ENCODE results near the gene CD300LB. TPM values are rescaled to one million over a fixed set of nuclear protein-coding genes. Genes with fewer than 3 reads are reported as not detected.

Gene CD300LB
- polyA plus RNA-seq, 1 experiment: not detected

- ChIA-PET POLR2A (no interaction called here), CTCF (no interaction called here)
- no peak for TF ChIP-seq CTCF (IDR thresholded peaks at IDR 0.05; ENCODE audit: low read depth, low read length)
- Histone ChIP-seq H3K27me3 (ENCODE audit: control insufficient read depth, insufficient read depth, low read length) (no peaks in the 10 kb centered on the region), H3K27ac (ENCODE audit: low read depth, low read length) (no peak within 1 kb of the TSS), H3K4me3 (ENCODE audit: low read depth, low read length) (no peak within 1 kb of the TSS), H3K9me3 (ENCODE audit: control insufficient read depth, insufficient read depth, low read length) (peaks cover 3% of the 10 kb centered on the region; the same call in 1 of the 2 replicates)
- DNase-seq (ENCODE audit: low read depth, low spot score): no peak
Observed at GRCh38 chr17:74545843-74546230, 14.6 kb upstream of the CD300LB start, which contains the start of gene CD300C. Gene CD300C, minus strand, starts transcription at chr17:74546115. Its CDS starts 333 bp downstream, at chr17:74545782.

DNA sequence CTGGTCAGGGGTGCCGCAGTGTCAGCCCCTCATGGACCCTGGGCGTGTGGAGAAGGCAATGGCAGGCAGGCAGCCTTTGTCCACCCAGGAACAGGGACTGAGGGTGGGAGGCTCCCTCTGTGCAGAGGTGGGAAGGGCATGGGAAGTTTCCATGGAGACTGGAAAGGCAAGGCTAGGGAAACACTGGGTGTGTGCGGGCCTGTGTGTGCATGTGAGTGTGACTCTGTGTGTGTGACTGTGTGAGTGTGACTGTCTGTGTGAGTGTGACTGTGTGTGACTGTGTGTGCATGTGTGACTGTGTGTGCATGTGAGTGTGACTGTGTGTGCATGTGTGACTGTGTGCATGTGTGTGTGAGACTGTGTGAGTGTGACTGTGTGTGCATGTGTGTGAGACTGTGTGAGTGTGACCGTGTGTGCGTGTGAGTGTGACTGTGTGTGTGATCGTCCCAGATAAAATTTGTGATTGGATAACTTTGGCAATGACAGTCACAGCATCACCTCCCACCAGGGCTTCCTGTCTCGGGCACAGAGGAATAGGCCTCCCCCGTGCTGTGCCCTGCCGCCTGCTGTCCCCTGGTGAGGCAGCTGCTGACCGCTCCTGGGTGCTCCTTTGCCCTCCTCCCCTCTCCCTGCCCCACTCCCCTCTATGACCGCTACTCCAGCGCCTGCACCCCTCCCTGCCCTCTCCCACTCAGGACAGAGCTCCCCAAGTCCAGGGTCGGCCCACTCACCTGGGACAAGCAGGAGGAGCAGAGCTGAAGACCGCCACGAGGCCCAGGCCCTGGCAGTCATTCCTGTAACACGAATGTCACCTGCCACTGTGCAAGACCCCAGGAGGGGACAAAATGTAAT, 13.9 kb upstream of the CD300LB start:
- Histone ChIP-seq H3K27me3 (ENCODE audit: control insufficient read depth, insufficient read depth, low read length) (no peaks in the 10 kb centered on the region), H3K9me3 (ENCODE audit: control insufficient read depth, insufficient read depth, low read length) (no peaks in the 10 kb centered on the region; the same call in 1 of the 2 replicates), H3K4me3 (ENCODE audit: low read depth, low read length) (no peak overlapping the region), H3K27ac (ENCODE audit: low read depth, low read length) (no peak overlapping the region)
- DNase-seq (ENCODE audit: low read depth, low spot score): no peak
- POLR2A ChIA-PET: no interaction called here
- CTCF ChIA-PET: no interaction called here
- no peak for TF ChIP-seq CTCF (IDR thresholded peaks at IDR 0.05; ENCODE audit: low read depth, low read length)

- ChIA-PET CTCF (interaction anchor here (0.6 kb wide), 1 partner anchor 42 kb away, joined by 3 read pairs; no protein-coding TSS in a partner anchor), POLR2A (no interaction called here)
- H3K27me3 ChIP-seq (ENCODE audit: control insufficient read depth, insufficient read depth, low read length): no peaks in the 10 kb centered on the region
- H3K9me3 ChIP-seq (ENCODE audit: control insufficient read depth, insufficient read depth, low read length): no peaks in the 10 kb centered on the region; the same call in 1 of the 2 replicates
- H3K27ac ChIP-seq (ENCODE audit: low read depth, low read length): no peak overlapping the region
- no peak for DNase-seq (ENCODE audit: low read depth, low spot score)
- H3K4me3 ChIP-seq (ENCODE audit: low read depth, low read length): no peak overlapping the region
- TF ChIP-seq CTCF (IDR thresholded peaks at IDR 0.05; ENCODE audit: low read depth, low read length): no peak
Observed at GRCh38 chr17:74543891-74544760, 12.9 kb upstream of the CD300LB start.

DNA sequence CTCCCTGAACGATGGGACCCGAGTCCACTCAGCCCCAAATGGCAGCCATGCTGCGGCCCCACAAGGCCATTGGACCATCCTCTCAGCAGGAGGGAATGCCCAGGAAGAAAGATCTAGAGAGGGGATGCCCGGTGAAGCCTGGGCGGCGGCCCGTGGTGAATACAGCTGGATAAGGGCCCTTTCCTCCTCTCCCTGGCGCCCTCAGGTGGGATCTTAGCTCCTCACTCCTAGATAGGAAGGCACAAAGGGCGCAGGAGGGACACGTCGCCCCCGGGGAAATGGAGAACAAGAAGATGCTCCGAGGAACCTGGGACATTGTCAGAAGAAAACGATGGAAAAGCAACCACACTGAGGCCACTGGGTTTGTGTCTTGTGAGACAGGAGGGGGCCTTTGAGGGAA, 12.1 kb upstream of the CD300LB start:
- no peaks in the 10 kb centered on the region; the same call in 1 of the 2 replicates for H3K9me3 ChIP-seq (ENCODE audit: control insufficient read depth, insufficient read depth, low read length)
- DNase-seq (ENCODE audit: low read depth, low spot score): no peak
- H3K4me3 ChIP-seq (ENCODE audit: low read depth, low read length): no peak overlapping the region
- H3K27ac ChIP-seq (ENCODE audit: low read depth, low read length): no peak overlapping the region
- CTCF ChIA-PET: interaction anchor here (0.6 kb wide), 1 partner anchor 42 kb away, joined by 3 read pairs; no protein-coding TSS in a partner anchor
- POLR2A ChIA-PET: no interaction called here
- no peak for TF ChIP-seq CTCF (IDR thresholded peaks at IDR 0.05; ENCODE audit: low read depth, low read length)
- H3K27me3 ChIP-seq (ENCODE audit: control insufficient read depth, insufficient read depth, low read length): no peaks in the 10 kb centered on the region

All from AG04450 (cell line).